ENCODE measurements around the gene ZGPAT. TPM values are rescaled to one million over a fixed set of nuclear protein-coding genes. Genes with fewer than 3 reads are reported as not detected.
"Not testable (repeated sequence)": the region's sequence is repeated elsewhere in the genome, so short reads cannot be mapped to it uniquely, and the experiment has no call there.

ZGPAT gene
- 10 to 100 TPM; 31.4 to 32.4 TPM for total RNA-seq
- long read RNA-seq, transcript ZGPAT-202 (7 exons, 1,871 nt) = major isoform, 41 of 84 reads
- long read RNA-seq, transcript ZGPAT-204 (7 exons, 1,890 nt) = minor isoform, 9 of 84 reads
- long read RNA-seq, partial matches to known transcripts = 23 of 84 reads
- long read RNA-seq, other reads (novel, unspliced or antisense) = 7 of 84 reads

- intact Hi-C loops (cut with DNase I, micrococcal nuclease) = no loop called here
- ATAC-seq (peak; percentile 88), DNase-seq (peak; percentile 89 to 91)
These were observed at the start of gene ZGPAT, which contains the start of gene ARFRP1 for GRCh38 chr20:63707558-63708300. Gene ZGPAT, plus strand, starts transcription at chr20:63708039. Its CDS starts 542 bp downstream, at chr20:63708581. Gene ARFRP1, minus strand, starts transcription at chr20:63707976. Its CDS starts 885 bp downstream, at chr20:63707091.

- ATAC-seq (peak; percentile 40), DNase-seq (no peak)
- intact Hi-C loops (cut with DNase I, micrococcal nuclease) = no loop called here
These were observed 49.1 kb upstream of the ZGPAT start for GRCh38 chr20:63658749-63659187.

- intact Hi-C loops (cut with DNase I, micrococcal nuclease) = no loop called here
- DNase-seq (no peak), ATAC-seq (no peak)
These were observed 48.5 kb upstream of the ZGPAT start for GRCh38 chr20:63659370-63659769.

- intact Hi-C loops (cut with DNase I, micrococcal nuclease); DNase-seq; ATAC-seq: not testable (repeated sequence)
These were observed 47.7 kb upstream of the ZGPAT start for GRCh38 chr20:63660174-63660573.

- intact Hi-C loops (cut with DNase I, micrococcal nuclease) = no loop called here
- ATAC-seq (no peak), DNase-seq (no peak)
These were observed 47.2 kb upstream of the ZGPAT start for GRCh38 chr20:63660622-63661021.

- no peak for ATAC-seq
- intact Hi-C loops (cut with DNase I, micrococcal nuclease) = no loop called here
These were observed 46.7 kb upstream of the ZGPAT start for GRCh38 chr20:63661108-63661507.

GRCh38 chr20:63661959-63662812 lies 45.7 kb upstream of the ZGPAT start:
- ATAC-seq = no peak
- DNase-seq = no peak
- intact Hi-C loops (cut with DNase I, micrococcal nuclease) = no loop called here

More at GRCh38 chr20:63661108-63661507, 46.7 kb upstream of the ZGPAT start:
- DNase-seq = no peak

- intact Hi-C loops (cut with DNase I, micrococcal nuclease) = no loop called here
- no peak for ATAC-seq
- no peak for DNase-seq
These were observed 45.0 kb upstream of the ZGPAT start for GRCh38 chr20:63662813-63663189.

- intact Hi-C loops (cut with DNase I, micrococcal nuclease) = no loop called here
- DNase-seq (no peak), ATAC-seq (no peak)
These were observed 44.3 kb upstream of the ZGPAT start for GRCh38 chr20:63663332-63664066.

GRCh38 chr20:63664143-63664851 lies 43.5 kb upstream of the ZGPAT start:
- intact Hi-C loops (cut with DNase I, micrococcal nuclease) = no loop called here
- ATAC-seq (no peak), DNase-seq (no peak)

GRCh38 chr20:63664861-63665594 lies 42.8 kb upstream of the ZGPAT start:
- DNase-seq (no peak), ATAC-seq (no peak)
- intact Hi-C loops (cut with DNase I, micrococcal nuclease) = no loop called here

- intact Hi-C loops (cut with DNase I, micrococcal nuclease) = no loop called here
- ATAC-seq = no peak
These were observed 42.1 kb upstream of the ZGPAT start for GRCh38 chr20:63665708-63666107.

GRCh38 chr20:63667858-63668257 lies 40.0 kb upstream of the ZGPAT start:
- intact Hi-C loops (cut with DNase I, micrococcal nuclease) = no loop called here
- no peak for ATAC-seq
- no peak for DNase-seq

More at GRCh38 chr20:63665708-63666107, 42.1 kb upstream of the ZGPAT start:
- DNase-seq = no peak

- no peak for ATAC-seq
- intact Hi-C loops (cut with DNase I, micrococcal nuclease) = no loop called here
- DNase-seq = no peak
These were observed 39.5 kb upstream of the ZGPAT start for GRCh38 chr20:63668351-63668750.

GRCh38 chr20:63671695-63672094 lies 36.1 kb upstream of the ZGPAT start:
- ATAC-seq; DNase-seq; intact Hi-C loops (cut with DNase I, micrococcal nuclease): not testable (repeated sequence)

GRCh38 chr20:63672666-63673065 lies 35.2 kb upstream of the ZGPAT start:
- no peak for ATAC-seq
- intact Hi-C loops (cut with DNase I, micrococcal nuclease) = no loop called here
- DNase-seq = no peak

- DNase-seq (no peak), ATAC-seq (no peak)
- intact Hi-C loops (cut with DNase I, micrococcal nuclease) = no loop called here
These were observed 33.9 kb upstream of the ZGPAT start for GRCh38 chr20:63673951-63674350.
